HG02870 (cell line): ENCODE data around the gene CENPP.
"Not testable (repeated sequence)": the region's sequence is repeated elsewhere in the genome, so short reads cannot be mapped to it uniquely, and the experiment has no call there.

Source experiments
- ATAC-seq: cut with Tn5 transposase; IDR thresholded peaks from one replicate; pipeline ENCODE4 v1.9.1; 2021; ENCODE audit warnings: mild to moderate bottlenecking, moderate library complexity; ENCODE audit not compliant: unreplicated experiment

CENPP gene

GRCh38 chr9:92589923-92590322, 264.2 kb downstream of the CENPP start:
- ATAC-seq = no peak

- no peak for ATAC-seq
Observed at GRCh38 chr9:92590377-92590776, 264.6 kb downstream of the CENPP start.

GRCh38 chr9:92592537-92592936, 266.8 kb downstream of the CENPP start:
- no peak for ATAC-seq

GRCh38 chr9:92592946-92593861, 267.5 kb downstream of the CENPP start:
- no peak for ATAC-seq

GRCh38 chr9:92595075-92595474, 269.3 kb downstream of the CENPP start:
- ATAC-seq = not testable (repeated sequence)

- no peak for ATAC-seq
Observed at GRCh38 chr9:92595930-92596329, 270.2 kb downstream of the CENPP start.

- ATAC-seq = no peak
Observed at GRCh38 chr9:92598382-92598781, 272.6 kb downstream of the CENPP start.

GRCh38 chr9:92599938-92600461, 274.2 kb downstream of the CENPP start:
- no peak for ATAC-seq

- ATAC-seq = no peak
Observed at GRCh38 chr9:92600462-92601261, 274.9 kb downstream of the CENPP start.

- ATAC-seq = no peak
Observed at GRCh38 chr9:92601451-92601850, 275.7 kb downstream of the CENPP start.

- no peak for ATAC-seq
Observed at GRCh38 chr9:92602413-92602812, 276.7 kb downstream of the CENPP start.

GRCh38 chr9:92603100-92603499, 277.3 kb downstream of the CENPP start:
- ATAC-seq = no peak

GRCh38 chr9:92603990-92604389, 278.2 kb downstream of the CENPP start:
- ATAC-seq = no peak

- no peak for ATAC-seq
Observed at GRCh38 chr9:92605224-92605623, 279.5 kb downstream of the CENPP start.

GRCh38 chr9:92607088-92607487, 281.3 kb downstream of the CENPP start:
- ATAC-seq = no peak

GRCh38 chr9:92607773-92608172, 282.0 kb downstream of the CENPP start:
- ATAC-seq = no peak

- ATAC-seq = no peak
Observed at GRCh38 chr9:92608241-92608908, 282.6 kb downstream of the CENPP start.

GRCh38 chr9:92608909-92609445, 283.2 kb downstream of the CENPP start:
- no peak for ATAC-seq

GRCh38 chr9:92610470-92611420, 285.0 kb downstream of the CENPP start:
- ATAC-seq = no peak
